ENCODE measurements around the gene CCT5. TPM values are rescaled to one million over a fixed set of nuclear protein-coding genes. Genes with fewer than 3 reads are reported as not detected.
A peak's percentile ranks its signal among the peaks of the same experiment; 100 is the strongest.
"Not testable (repeated sequence)": the region's sequence is repeated elsewhere in the genome, so short reads cannot be mapped to it uniquely, and the experiment has no call there.

The CCT5 gene
- total RNA-seq, 1 donor from 2014 or later = 211 TPM

DNA sequence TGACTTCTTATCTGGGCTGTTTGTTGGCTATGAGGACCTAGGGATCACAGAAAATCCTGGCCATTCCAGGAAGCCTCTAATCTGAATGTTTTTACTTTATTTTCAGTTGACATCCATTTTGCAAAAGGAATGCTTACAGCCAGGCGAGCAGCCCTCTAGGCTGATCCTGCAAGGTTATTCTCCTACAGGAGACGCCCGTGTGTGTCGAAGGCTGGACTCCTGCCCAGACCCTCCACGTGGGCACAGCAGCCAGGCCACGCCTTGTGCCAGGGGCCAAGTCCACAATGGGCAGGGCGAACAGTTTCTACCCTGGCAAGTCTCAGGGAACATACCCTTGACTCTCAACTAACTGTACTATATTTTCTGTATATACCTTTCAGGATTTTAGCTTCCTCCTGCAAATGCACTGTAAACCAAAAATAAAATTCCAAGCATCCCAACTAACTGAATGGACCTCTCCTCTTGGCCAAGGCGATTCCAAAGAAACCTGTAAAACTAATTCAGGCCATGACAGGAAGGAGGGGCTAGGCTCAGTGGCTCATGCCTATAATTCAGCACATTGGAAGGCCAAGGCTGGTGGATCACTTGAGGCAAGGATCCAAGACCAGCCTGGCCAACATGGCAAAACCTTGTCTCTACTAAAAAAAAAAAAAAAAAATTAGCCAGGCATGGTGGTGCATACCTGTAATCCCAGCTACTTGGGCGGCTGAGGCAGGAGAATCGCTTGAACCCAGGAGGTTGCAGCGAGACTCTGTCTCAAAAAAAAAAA is 51.9 kb downstream of the CCT5 start:
- no peak for DNase-seq

DNA sequence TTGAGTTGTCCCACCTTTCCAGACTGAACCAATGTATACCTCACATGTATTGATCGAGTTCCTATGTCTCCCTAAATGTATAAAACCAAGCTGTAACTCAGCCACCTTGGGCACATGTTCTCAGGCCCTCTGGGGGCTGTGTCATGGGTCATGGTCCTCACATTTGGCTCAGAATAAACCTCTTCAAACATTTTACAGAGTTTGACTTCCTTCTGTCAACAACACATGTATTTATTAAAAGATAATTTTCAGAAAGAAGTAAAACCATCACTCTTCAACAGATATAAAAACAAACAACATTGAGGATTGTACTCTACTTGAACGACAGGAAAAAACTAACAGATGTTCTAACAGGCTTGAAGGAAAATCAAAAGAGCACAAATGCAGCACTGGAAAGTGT is 53.1 kb downstream of the CCT5 start:
- DNase-seq = no peak

DNA sequence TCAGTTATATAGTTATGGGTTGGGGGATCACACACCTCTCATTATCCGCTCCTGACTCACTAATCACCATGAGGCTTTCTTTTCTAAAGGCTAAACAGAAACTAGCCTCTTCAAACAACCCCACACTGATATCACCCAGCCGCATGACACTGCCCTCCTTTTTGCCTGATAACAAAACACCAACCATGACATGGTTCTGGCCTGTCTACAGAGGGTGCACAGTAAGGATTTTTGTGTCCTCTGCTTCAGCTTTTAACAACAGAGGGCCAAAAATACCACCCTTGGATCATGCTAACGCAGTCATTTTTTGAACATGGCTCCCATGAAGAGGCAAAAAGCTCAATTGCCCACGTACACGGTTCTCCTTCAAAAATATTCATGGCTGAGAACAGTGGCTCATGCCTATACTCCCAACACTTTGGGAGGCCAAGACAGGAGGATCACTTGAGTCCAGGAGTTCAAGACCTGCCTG is 53.7 kb downstream of the CCT5 start:
- DNase-seq = no peak

DNA sequence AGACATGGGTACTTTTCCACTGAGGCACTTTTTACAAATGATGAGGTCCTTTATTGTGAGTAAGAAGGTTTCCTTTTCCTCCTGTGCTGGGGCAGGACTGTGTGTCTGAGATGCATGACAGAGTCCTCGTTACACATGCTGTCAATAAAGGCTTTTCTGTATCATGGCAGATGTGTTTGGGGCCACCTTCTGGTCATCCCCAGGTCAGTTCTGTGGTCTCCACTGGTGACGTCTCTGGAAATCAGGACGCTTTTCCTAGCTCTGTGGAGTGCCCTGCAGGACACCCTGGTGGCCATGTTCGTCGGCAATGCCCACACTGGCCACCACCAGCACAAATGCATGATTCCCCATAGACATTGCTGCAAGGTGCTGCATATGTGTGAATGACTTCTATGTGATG is 54.9 kb downstream of the CCT5 start:
- no peak for DNase-seq

DNA sequence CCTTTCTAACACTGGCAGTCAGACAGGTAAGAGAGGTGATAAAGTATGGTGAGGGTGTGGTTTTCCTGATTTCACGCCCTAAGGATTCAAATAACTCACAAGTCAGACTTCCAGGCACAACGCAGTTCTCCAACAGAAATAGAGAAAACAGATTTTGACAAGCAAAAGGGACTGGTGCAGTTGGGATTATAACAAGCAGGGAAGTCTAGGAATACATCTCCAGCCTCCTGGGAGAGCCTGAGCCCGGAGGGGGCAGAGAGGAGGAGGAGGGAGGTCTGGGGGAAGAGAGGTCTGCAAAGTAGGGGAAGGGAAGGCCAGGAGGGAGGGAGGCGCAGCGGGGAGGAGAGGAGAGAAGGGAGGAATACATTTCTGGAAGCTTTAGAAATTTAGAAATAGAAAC is 56.0 kb downstream of the CCT5 start:
- DNase-seq = no peak

DNA sequence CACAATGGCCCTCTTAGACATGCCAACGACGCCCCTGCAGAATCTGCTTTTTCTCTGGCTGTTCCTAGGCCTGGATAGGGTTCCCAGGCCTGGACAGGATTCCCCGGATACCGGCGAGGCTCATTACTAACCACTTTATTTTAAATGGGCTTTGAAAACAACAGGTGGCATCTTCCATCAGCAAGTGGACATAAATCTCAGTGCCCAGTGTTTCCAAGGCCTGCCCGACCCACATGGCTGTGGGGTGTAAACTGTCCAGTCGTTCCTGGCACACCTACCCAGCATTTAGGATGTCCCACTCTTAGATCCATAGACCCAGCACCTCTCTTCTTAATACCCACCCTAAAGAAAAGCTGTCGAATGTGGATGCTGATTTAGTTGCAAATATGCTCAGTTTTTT is 56.7 kb downstream of the CCT5 start:
- no peak for DNase-seq

DNA sequence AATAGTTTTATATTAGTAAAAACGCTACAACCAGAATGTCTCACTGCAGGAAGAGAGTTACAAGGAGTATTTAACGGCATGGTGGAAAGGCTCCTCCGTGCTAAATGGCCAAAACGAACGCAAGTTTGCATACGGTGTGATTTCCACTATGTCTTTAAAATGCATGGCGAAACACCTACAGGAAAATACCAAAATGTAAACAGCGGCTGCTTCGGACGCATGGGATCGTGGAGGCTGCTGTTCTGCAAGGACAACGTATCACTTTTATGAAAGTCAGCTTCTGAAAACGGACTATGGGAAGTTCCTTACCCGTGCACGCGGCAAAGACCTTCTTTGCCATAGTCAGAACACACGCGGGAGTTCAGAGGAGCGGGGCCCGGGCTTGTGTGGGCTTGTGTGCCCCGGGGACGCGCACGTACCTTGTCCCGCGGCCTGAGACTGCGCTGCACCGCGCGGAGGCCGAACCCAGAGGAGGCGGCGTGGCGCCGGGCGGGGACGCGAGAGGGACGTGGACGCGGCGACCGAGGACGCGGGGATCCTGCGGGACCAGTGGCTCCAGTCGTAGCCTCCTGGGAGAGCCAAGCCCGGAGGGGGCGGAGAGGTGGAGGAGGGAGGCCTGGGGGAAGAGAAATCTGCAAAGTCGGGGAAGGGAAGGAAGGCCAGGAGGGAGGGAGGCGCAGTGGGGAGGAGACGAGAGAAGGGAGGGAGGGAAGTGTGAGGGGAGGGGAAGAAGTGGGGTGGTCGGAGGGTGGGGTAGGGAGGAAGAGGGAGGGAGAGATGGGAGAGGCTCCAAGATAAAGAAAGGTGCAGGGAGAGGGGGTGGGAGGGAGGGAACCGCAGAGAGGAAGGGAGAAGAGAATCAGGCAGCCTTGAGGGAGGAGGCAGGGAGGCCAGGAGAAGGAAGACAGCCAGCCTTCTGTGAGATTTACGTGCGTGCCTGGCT is 57.4 kb downstream of the CCT5 start, which contains the start of gene CMBL:
Gene CMBL, minus strand, starts transcription at position 697 of the 943 bp plus-strand sequence. CDS start 17,140 bp downstream, outside the sequence.
- peak; percentile 64 for DNase-seq

DNA sequence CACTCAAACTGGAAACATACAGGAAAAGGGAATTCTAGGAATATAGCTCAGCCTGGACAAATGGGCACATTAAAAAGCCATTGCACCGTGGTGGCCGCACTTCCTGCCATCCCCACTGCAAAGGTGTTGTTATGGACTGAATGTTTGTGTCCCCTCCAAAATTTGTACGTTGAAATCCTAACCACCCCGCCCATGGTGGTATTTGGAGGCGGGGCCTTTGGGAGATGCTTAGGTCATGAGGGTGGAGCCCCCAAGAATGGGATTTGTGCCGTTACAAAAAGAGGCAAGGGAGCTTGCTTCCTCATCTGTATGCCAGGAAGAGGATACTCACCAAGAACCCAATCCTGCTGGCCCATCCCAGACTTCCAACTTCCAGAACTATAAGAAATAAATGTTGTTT is 58.8 kb downstream of the CCT5 start:
- no peak for DNase-seq

DNA sequence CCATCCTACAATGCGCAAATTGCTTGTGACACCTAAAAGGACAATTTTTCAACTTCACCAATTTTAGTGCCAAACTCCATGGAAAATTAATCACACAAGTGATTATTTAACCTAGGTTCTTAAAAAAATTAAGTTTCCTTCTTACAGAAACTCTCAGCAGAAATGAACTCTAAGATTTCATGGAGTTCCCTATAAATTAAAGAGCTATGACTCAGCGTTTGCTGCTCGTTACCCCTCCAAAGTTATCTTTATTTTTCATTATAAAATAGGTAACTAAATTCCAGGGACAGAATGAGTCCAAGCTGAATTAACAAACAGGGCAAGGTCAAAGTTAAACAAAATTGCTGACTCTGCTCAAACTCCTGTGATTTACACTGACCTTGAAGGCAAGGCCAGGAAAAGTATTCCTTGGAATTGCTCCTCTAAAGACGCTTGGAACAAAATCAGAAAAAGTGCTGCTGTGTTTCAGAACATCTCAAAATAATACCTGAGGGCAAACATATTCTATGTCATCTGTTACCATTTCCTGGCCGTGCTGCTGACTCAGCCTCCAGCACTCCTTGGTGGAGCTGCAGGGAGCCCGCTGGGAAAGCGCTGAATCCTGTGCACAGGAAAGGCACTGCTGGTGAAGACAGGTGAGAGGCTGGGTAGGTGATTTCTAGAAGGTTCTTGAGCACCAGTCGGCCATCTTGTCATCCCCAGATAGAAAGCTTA is 60.1 kb downstream of the CCT5 start:
- no peak for DNase-seq

DNA sequence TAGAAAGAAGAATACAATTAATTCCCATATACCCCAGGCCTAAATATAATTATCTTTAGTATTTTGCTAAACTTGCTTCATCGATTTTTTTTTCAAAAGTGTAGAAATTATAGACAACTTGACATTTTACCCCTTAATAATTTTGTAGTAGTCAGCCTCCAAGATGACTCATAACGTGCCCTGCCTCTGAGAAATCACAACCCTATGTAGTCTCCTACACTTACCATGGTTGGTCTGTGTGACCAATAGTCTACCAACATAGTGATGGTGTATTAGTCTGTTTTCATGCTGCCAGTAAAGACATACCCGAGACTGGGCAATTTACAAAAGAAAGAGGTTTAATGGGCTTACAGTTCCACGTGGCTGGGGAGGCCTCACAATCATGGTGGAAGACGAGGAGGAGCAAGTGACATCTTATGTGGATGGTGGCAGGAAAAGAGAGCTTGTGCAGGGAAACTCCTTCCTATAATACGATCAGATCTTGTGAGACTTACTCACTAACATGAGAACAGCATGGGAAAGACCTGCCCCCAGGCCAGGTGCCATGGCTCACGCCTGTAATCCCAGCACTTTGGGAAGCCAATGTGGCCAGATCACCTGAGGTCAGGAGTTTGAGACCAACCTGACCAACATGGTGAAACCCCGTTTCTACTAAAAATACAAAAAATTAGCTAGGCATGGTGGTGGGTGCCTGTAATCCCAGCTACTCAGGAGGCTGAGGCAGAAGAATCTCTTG is 60.9 kb downstream of the CCT5 start:
- not testable (repeated sequence) for DNase-seq

DNA sequence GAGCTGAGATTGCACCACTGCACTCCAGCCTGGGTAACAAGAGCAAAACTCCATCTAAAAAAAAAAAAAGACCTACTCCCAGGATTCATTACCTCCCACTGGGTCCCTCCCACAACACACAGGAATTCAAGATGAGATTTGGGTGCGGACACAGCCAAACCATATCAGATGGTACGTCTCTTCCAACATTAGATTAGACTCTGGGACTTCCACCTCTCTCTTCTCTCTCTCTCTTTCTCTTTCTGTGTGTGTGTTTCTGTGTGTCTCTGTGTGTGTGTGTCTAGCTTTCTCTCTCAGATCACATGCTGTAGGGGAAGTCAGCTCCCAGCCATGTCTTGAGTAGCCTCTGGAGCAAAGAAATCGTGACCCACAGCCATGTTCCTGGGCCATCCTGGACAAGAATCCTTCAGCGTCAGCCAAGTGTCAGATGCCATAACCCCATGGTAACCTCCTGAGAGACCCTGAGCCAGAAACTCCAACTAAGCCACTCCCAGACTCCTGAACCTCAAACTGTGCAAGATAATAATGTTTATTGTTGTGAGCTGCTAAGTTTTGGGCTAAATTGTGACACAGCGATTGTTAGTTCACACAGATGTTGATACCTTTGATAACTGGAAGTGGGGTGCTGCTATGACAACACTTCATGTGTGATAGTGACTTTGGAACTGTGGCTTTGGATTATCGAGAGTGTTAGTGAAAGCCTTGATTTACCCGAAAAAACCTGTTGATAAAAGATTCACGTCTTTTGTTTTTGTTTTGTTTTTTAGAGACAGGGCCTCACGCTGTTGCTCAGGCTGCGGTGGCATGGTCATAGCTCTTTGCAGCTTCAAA is 61.7 kb downstream of the CCT5 start:
- DNase-seq = no peak

DNA sequence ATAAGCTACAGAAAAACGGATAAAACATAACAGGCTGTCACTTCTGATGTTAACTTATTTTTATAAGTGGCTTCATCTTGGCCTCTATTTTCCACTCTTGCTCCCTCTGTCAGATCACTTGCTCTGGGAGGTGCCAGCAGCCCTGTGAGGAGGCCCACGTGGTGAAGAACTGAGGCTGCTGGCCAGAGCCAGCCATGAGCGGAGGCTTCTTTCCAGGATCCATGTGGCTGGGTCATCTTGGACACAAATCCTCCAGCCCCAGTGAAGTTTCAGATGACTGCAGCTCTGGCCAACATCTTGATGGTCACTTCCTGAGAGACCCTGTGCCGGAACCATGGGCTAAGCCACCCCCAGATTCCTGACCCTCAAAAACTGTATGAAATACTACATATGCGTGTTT is 65.1 kb downstream of the CCT5 start:
- no peak for DNase-seq

Small RNA genes within 50 kb of the gene (small RNA-seq; reads per million reads assigned to genes)
- not detected for gene RF00019 (ENCODE audit: low replicate concordance)

Other genes with a start within 250 kb of the CCT5 start
- 27.9 TPM for gene ATPSCKMT, start 392 bp upstream of the CCT5 start, total RNA-seq
- gene CMBL, start 57.6 kb downstream of the CCT5 start, total RNA-seq = 42.9 TPM
- 133 TPM for gene MARCHF6, start 103.4 kb downstream of the CCT5 start, total RNA-seq
- gene ROPN1L, start 191.6 kb downstream of the CCT5 start, total RNA-seq = 0.41 TPM

Measured in tongue (tissue), 3 donors.